A549 (cell line): ENCODE data around the gene ZNF804B. TPM values are rescaled to one million over a fixed set of nuclear protein-coding genes. Genes with fewer than 3 reads are reported as not detected.

ENCODE experiments used
- ATAC-seq, 2 experiments: fragments of 200-7000 bp in 1 of 2; fragments of >200 bp in 1 of 2; cut with Nextera tagmentation in 1 of 2; cut with Tn5 transposase in 1 of 2; 3 replicates each; pipeline versions ENCODE4 v1.8.0 to v1.9.1; 2018 to 2020; ENCODE audit warnings: mild to moderate bottlenecking in 1 of 2, moderate library complexity in 1 of 2
- CTCF ChIA-PET: fragments of 300-600 bp; sonication (Branson Sonifier 250); formaldehyde crosslinking; extraction: SDS; loops from one replicate; lab custom pipeline; 2021; ENCODE audit warnings: antibody characterized with exemption, inconsistent platforms; lab: Yijun Ruan, JAX
- POLR2A ChIA-PET: fragments of 350-600 bp; formaldehyde crosslinking; extraction: SDS; loops from one replicate; lab custom pipeline; 2021; ENCODE audit warnings: antibody characterized with exemption, inconsistent platforms; lab: Yijun Ruan, JAX
- DNase-seq, 2 experiments: peaks; one replicate each; pipeline versions ENCODE4 v3.0.0 to v3.0.0-alpha.2; 2011 to 2016; ENCODE audit warnings: low read depth in 1 of 2, low spot score in 1 of 2
- FAIRE-seq: peaks from 2 replicates; lab custom pipeline; 2011; peaks lifted over from hg19 to GRCh38; lab: Jason Lieb, UNC
- H3K27ac ChIP-seq, 2 experiments: fragments of >200 bp; sonication (Bioruptor Twin); formaldehyde crosslinking; 3 replicates each; pipeline ENCODE4 v1.5.1; 2016 to 2017
- H3K4me1 ChIP-seq: fragments of >200 bp; sonication (Bioruptor Twin); formaldehyde crosslinking; 3 replicates; pipeline ENCODE4 v1.6.1; 2016
- H3K4me2 ChIP-seq: fragments of >200 bp; sonication (Bioruptor Twin); formaldehyde crosslinking; 3 replicates; pipeline ENCODE4 v1.6.1; 2016
- H3K4me3 ChIP-seq: fragments of >200 bp; sonication (Bioruptor Twin); formaldehyde crosslinking; 3 replicates; pipeline ENCODE4 v1.5.1; 2016
- H3K9me3 ChIP-seq: fragments of >200 bp; sonication (Bioruptor Twin); formaldehyde crosslinking; 3 replicates; pipeline ENCODE4 v1.6.1; 2016
- BHLHE40 ChIP-seq: IDR thresholded peaks from 2 replicates; pipeline ENCODE4 v1.6.1; 2012; ENCODE audit warnings: low read depth, low read length, inconsistent platforms
- CEBPB ChIP-seq, 2 experiments: fragments of >200 bp in 1 of 2; sonication (Bioruptor Twin) in 1 of 2; formaldehyde crosslinking in 1 of 2; IDR thresholded peaks; 2 replicates each; pipeline ENCODE4 v1.6.1; 2012 to 2016
- CHD2 ChIP-seq: fragments of 150-350 bp; IDR thresholded peaks from 2 replicates; pipeline ENCODE4 v1.6.1; 2014; ENCODE audit warnings: low read length; ENCODE audit not compliant: partially characterized antibody
- EP300 ChIP-seq, 2 experiments: fragments of >200 bp; sonication (Bioruptor Twin); formaldehyde crosslinking; IDR thresholded peaks; 2 replicates in 1 of 2; 3 replicates in 1 of 2; pipeline ENCODE4 v1.6.1; 2016 to 2017
- FOSB ChIP-seq: fragments of 250-450 bp; sonication (Bioruptor Pico); IDR thresholded peaks from 2 replicates; pipeline ENCODE4 v1.5.0; 2020; ENCODE audit warnings: mild to moderate bottlenecking, moderate library complexity
- FOSL2 ChIP-seq, 2 experiments: fragments of 450-650 bp in 1 of 2; fragments of >200 bp in 1 of 2; sonication (Bioruptor Twin) in 1 of 2; formaldehyde crosslinking; IDR thresholded peaks; 2 replicates each; pipeline versions ENCODE4 v1.5.0 to v1.6.1; 2016 to 2020; ENCODE audit warnings: mild to moderate bottlenecking in 1 of 2, moderate library complexity in 1 of 2
- GATA3 ChIP-seq: IDR thresholded peaks from 2 replicates; pipeline ENCODE4 v1.6.1; 2012; ENCODE audit warnings: borderline replicate concordance
- HDAC2 ChIP-seq: fragments of 200-600 bp; sonication (generic); IDR thresholded peaks from 2 replicates; pipeline ENCODE4 v1.6.1; 2016
- HEYL ChIP-seq: fragments of 250-450 bp; sonication (Bioruptor Pico); IDR thresholded peaks from 2 replicates; pipeline ENCODE4 v1.8.0; 2021; ENCODE audit warnings: mild to moderate bottlenecking, moderate library complexity
- HOXB13 ChIP-seq: fragments of 250-450 bp; sonication (Bioruptor Pico); IDR thresholded peaks from 2 replicates; pipeline ENCODE4 v1.5.0; 2020; ENCODE audit warnings: low read depth, mild to moderate bottlenecking, moderate library complexity
- HOXB5 ChIP-seq: fragments of 250-450 bp; sonication (Bioruptor Pico); IDR thresholded peaks from 2 replicates; pipeline ENCODE4 v1.5.0; 2020; ENCODE audit warnings: mild to moderate bottlenecking, moderate library complexity
- KDM5A ChIP-seq: fragments of 200-600 bp; sonication (generic); IDR thresholded peaks from 2 replicates; pipeline ENCODE4 v1.6.1; 2016; ENCODE audit warnings: antibody characterized with exemption, mild to moderate bottlenecking
- MAFK ChIP-seq: fragments of 450-650 bp; IDR thresholded peaks from 2 replicates; pipeline ENCODE4 v1.6.1; 2014; ENCODE audit not compliant: partially characterized antibody
- NFE2L2 ChIP-seq: fragments of 150-350 bp; conservative IDR thresholded peaks from 2 replicates; pipeline ENCODE4 v1.6.1; 2014; ENCODE audit warnings: low read length
- NPAS2 ChIP-seq: fragments of 250-450 bp; sonication (Bioruptor Pico); IDR thresholded peaks from 2 replicates; pipeline ENCODE4 v1.8.0; 2022; ENCODE audit warnings: mild to moderate bottlenecking, moderate library complexity, borderline replicate concordance
- POLR2AphosphoS2 ChIP-seq: conservative IDR thresholded peaks from 2 replicates; pipeline ENCODE4 v1.6.1; 2012; ENCODE audit warnings: low read length, improper control_type of control experiment, inconsistent platforms
- RARB ChIP-seq: fragments of 250-450 bp; sonication (Bioruptor Pico); IDR thresholded peaks from 2 replicates; pipeline ENCODE4 v1.8.0; 2021; ENCODE audit warnings: mild to moderate bottlenecking, moderate library complexity
- RCOR1 ChIP-seq: fragments of 150-350 bp; IDR thresholded peaks from 2 replicates; pipeline ENCODE4 v1.6.1; 2014; ENCODE audit warnings: antibody characterized with exemption, low read length, low read depth
- RFX5 ChIP-seq: fragments of 450-650 bp; IDR thresholded peaks from 2 replicates; pipeline ENCODE4 v1.7.1; 2014; ENCODE audit warnings: antibody characterized with exemption, mild to moderate bottlenecking, moderate library complexity
- TFCP2L1 ChIP-seq: fragments of 250-450 bp; sonication (Bioruptor Pico); IDR thresholded peaks from 2 replicates; pipeline ENCODE4 v1.5.0; 2021; ENCODE audit warnings: mild to moderate bottlenecking
- TP53 ChIP-seq: fragments of 250-450 bp; sonication (Bioruptor Pico); IDR thresholded peaks from 2 replicates; pipeline ENCODE4 v1.5.0; 2021; ENCODE audit warnings: mild to moderate bottlenecking, moderate library complexity
- ZC3H11A ChIP-seq: fragments of 450-650 bp; IDR thresholded peaks from 2 replicates; pipeline ENCODE4 v1.6.1; 2014; ENCODE audit warnings: antibody characterized with exemption, mild to moderate bottlenecking
- ZFP36 ChIP-seq: fragments of 450-650 bp; IDR thresholded peaks from 2 replicates; pipeline ENCODE4 v1.6.1; 2014; ENCODE audit warnings: borderline replicate concordance; ENCODE audit not compliant: partially characterized antibody
- WGBS: methylation state at CpG from one replicate; pipeline ENCODE4 v1.1.6; 2017; ENCODE audit errors: missing lambda C conversion rate; 5-methylcytosine and 5-hydroxymethylcytosine counted together
- polyA plus RNA-seq, 4 experiments: library from polyadenylated mRNA; depleted of rRNA in 3 of 4; stranded (reverse); fragments of >200 nt; fragmentation: RNase III in 1 of 4; extraction: RNeasy Plus Mini Kit Qiagen cat#74134 plus additional on column Dnase treatment in 1 of 4; gene quantifications; 2 replicates in 3 of 4; 3 replicates in 1 of 4; pipeline ENCODE4 v1.2.3, GENCODE V29; 2011 to 2017
- TF ChIP-seq, protein P1 (sequence below): fragments of >200 bp; sonication (Bioruptor Twin); formaldehyde crosslinking; IDR thresholded peaks from 3 replicates; pipeline ENCODE4 v1.5.1; 2016
- TF ChIP-seq, protein P2 (sequence below): fragments of 250-450 bp; sonication (Bioruptor Pico); IDR thresholded peaks from 2 replicates; pipeline ENCODE4 v1.5.0; 2020; ENCODE audit warnings: low read depth, mild to moderate bottlenecking, moderate library complexity
- TF ChIP-seq, protein P3 (sequence below): fragments of 450-650 bp; IDR thresholded peaks from 2 replicates; pipeline ENCODE4 v1.6.1; 2014; ENCODE audit warnings: antibody characterized with exemption
- TF ChIP-seq, protein P4 (sequence below): IDR thresholded peaks from 2 replicates; pipeline ENCODE4 v1.6.1; 2012; ENCODE audit warnings: low read depth, borderline replicate concordance

Gene ZNF804B
- polyA plus RNA-seq, 2 of the 4 experiments (the other 2 are of a cell fraction), result not detected

DNA sequence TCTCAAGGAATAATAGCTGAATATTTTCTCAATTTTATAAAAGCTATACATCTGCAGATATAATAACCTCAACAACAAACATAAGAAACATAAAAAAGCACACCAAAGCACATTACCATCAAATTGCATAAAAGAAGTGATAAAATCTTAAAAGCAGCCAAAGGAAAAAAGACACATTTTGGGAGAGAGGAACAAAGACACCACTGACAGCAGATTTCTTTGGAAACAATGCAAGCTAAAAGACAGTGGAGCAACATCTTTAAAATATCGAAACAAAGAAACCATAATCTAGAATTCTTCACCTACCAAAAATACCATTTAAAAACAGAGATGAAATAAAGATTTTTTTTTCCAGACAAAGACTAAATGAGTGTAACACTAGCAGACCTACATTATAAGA, 91.7 kb downstream of the ZNF804B start:
- 2% methylated on average over 1 of the region's 1 CpG for WGBS
- Histone ChIP-seq H3K4me1 (no peaks in the 10 kb centered on the region), H3K4me3 (no peak overlapping the region), H3K4me2 (no peak overlapping the region), H3K9me3 (no peaks in the 10 kb centered on the region), H3K27ac (no peak overlapping the region)
- DNase-seq, result no peak
- no peak for ATAC-seq
- FAIRE-seq, result no peak
- POLR2A ChIA-PET, result no interaction called here
- CTCF ChIA-PET, result no interaction called here
- TF ChIP-seq RCOR1, result no peak
- TF ChIP-seq TFCP2L1, result no peak
- TF ChIP-seq POLR2AphosphoS2, result no peak
- TF ChIP-seq TP53 (CRISPR knock-in tag), result no peak
- TF ChIP-seq RARB (CRISPR knock-in tag), result no peak
- no peak for TF ChIP-seq CEBPB (IDR thresholded peaks at IDR 0.05)
- TF ChIP-seq MAFK, result no peak
- no peak for TF ChIP-seq HOXB5
- no peak for TF ChIP-seq ZC3H11A
- TF ChIP-seq FOSL2 (IDR thresholded peaks at IDR 0.05), result no peak
- no peak for TF ChIP-seq FOSL2 (CRISPR knock-in tag; IDR thresholded peaks at IDR 0.05)
- TF ChIP-seq NPAS2, result no peak
- TF ChIP-seq HDAC2, result no peak
- TF ChIP-seq, protein P1, sequence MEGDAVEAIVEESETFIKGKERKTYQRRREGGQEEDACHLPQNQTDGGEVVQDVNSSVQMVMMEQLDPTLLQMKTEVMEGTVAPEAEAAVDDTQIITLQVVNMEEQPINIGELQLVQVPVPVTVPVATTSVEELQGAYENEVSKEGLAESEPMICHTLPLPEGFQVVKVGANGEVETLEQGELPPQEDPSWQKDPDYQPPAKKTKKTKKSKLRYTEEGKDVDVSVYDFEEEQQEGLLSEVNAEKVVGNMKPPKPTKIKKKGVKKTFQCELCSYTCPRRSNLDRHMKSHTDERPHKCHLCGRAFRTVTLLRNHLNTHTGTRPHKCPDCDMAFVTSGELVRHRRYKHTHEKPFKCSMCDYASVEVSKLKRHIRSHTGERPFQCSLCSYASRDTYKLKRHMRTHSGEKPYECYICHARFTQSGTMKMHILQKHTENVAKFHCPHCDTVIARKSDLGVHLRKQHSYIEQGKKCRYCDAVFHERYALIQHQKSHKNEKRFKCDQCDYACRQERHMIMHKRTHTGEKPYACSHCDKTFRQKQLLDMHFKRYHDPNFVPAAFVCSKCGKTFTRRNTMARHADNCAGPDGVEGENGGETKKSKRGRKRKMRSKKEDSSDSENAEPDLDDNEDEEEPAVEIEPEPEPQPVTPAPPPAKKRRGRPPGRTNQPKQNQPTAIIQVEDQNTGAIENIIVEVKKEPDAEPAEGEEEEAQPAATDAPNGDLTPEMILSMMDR, result no peak

DNA sequence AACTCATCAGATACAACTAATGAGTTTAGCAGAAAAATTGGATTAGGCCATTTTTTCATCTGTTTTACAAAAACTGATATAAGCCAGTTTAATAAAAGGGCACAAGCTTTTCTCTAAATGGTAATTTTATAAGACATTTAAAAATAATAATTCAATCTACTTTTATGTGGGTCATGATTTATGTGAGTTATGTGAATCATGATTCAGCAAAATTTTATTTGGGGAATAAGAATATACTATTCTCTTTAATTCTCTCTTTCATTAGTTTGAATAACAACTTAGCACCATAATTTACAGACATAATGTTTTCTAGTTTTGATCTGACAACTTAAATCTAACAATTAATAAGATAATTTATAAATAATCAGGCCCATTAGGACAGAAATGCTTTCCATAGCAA, 99.8 kb downstream of the ZNF804B start:
- Histone ChIP-seq H3K4me1 (no peaks in the 10 kb centered on the region), H3K27ac (no peak overlapping the region), H3K4me2 (no peak overlapping the region), H3K9me3 (no peaks in the 10 kb centered on the region), H3K4me3 (no peak overlapping the region)
- ATAC-seq (no peak), FAIRE-seq (no peak), DNase-seq (no peak)
- POLR2A ChIA-PET, result no interaction called here
- CTCF ChIA-PET, result no interaction called here
- TF ChIP-seq MAFK (peak; percentile 62), RFX5 (no peak), NFE2L2 (peak; percentile 32)

DNA sequence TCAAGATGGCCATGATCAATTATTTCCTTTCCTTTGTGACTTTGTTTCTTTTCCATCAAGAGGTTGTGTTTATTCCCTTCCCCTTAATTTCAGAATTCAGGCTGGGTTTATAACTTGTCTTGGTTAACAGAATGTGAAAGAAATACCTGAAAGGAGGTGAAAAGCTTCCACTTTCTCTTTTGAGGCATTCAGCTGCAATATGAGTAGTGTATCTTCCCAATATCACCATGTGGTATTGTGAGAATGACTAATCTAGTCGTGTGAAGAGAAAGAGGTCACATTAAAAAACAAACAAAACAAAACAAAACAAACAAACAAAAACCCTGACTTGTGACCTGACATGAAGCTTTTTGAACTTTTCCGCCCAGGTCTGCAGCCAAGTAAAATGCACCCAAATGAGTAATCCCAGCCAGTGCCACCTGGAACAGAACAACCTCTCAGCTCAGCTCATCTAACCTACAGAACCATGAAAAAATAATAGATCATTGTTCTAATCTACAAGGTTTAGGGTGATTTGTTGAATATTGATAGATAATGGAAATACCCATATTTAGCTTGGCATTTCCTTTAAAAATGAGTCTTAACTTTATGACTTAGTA, 106.9 kb downstream of the ZNF804B start:
- TF ChIP-seq BHLHE40 (no peak), ZFP36 (no peak), ZC3H11A (no peak), GATA3 (no peak), HEYL (CRISPR knock-in tag) (no peak), EP300 (IDR thresholded peaks at IDR 0.05) (no peak), TP53 (CRISPR knock-in tag) (no peak)
- Histone ChIP-seq H3K4me2 (no peak overlapping the region), H3K4me3 (no peak overlapping the region), H3K9me3 (no peaks in the 10 kb centered on the region), H3K4me1 (no peaks in the 10 kb centered on the region), H3K27ac (no peak overlapping the region)
- ChIA-PET POLR2A (no interaction called here), CTCF (no interaction called here)
- no peak for DNase-seq
- 17% methylated on average over 2 of the region's 2 CpGs for WGBS
- FAIRE-seq, result no peak
- no peak for ATAC-seq

DNA sequence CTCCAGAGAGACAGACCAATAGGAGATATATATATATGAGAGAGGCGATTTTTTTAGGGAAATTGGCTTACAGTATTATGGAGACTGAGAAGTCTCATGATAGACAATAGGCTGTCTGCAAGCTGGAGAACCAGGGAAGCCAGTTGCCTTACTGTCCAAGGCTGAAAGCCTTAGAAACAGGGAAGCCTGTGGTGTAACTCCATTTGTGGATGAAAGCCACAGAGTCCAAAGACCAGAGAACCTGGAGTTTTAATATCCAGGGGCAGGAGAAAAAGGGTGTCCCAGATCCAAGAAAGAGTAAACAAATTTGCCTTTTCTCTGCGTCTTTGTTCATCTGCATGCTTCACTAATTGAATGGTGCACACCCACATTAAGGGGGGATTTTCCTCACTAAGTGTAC, 107.7 kb downstream of the ZNF804B start:
- Histone ChIP-seq H3K27ac (no peak overlapping the region), H3K9me3 (no peaks in the 10 kb centered on the region), H3K4me2 (no peak overlapping the region), H3K4me1 (no peaks in the 10 kb centered on the region), H3K4me3 (no peak overlapping the region)
- ChIA-PET CTCF (no interaction called here), POLR2A (no interaction called here)
- no peak for ATAC-seq
- 8% methylated on average over 2 of the region's 2 CpGs for WGBS
- FAIRE-seq, result no peak
- DNase-seq, result no peak
- TF ChIP-seq, protein P2, sequence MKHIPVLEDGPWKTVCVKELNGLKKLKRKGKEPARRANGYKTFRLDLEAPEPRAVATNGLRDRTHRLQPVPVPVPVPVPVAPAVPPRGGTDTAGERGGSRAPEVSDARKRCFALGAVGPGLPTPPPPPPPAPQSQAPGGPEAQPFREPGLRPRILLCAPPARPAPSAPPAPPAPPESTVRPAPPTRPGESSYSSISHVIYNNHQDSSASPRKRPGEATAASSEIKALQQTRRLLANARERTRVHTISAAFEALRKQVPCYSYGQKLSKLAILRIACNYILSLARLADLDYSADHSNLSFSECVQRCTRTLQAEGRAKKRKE, result no peak
- TF ChIP-seq, protein P3, sequence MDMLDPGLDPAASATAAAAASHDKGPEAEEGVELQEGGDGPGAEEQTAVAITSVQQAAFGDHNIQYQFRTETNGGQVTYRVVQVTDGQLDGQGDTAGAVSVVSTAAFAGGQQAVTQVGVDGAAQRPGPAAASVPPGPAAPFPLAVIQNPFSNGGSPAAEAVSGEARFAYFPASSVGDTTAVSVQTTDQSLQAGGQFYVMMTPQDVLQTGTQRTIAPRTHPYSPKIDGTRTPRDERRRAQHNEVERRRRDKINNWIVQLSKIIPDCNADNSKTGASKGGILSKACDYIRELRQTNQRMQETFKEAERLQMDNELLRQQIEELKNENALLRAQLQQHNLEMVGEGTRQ, result no peak
- no peak for TF ChIP-seq CHD2
- TF ChIP-seq KDM5A, result no peak
- no peak for TF ChIP-seq HOXB5
- TF ChIP-seq NFE2L2, result no peak
- no peak for TF ChIP-seq RARB (CRISPR knock-in tag)
- no peak for TF ChIP-seq NPAS2
- no peak for TF ChIP-seq FOSB (CRISPR knock-in tag)
- TF ChIP-seq RCOR1, result no peak
- TF ChIP-seq HOXB13 (CRISPR knock-in tag), result no peak
- TF ChIP-seq, protein P4, sequence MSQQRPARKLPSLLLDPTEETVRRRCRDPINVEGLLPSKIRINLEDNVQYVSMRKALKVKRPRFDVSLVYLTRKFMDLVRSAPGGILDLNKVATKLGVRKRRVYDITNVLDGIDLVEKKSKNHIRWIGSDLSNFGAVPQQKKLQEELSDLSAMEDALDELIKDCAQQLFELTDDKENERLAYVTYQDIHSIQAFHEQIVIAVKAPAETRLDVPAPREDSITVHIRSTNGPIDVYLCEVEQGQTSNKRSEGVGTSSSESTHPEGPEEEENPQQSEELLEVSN, result no peak
